Measurements from ENCODE around the gene NR3C1.

- TF ChIP-seq CTCF (conservative IDR thresholded peaks at IDR 0.05; ENCODE audit: low read length) (no peak), EZH2phosphoT487 (IDR thresholded peaks at IDR 0.05; ENCODE audit: borderline replicate concordance) (no peak)
Measured at GRCh38 chr5:143247134-143247815, 156.2 kb downstream of the NR3C1 start.

Data from Loucy (cell line).